HG03432 (cell line): ENCODE results near the gene NCOA1.
"Not testable (repeated sequence)": the region's sequence is repeated elsewhere in the genome, so short reads cannot be mapped to it uniquely, and the experiment has no call there.

Experiments
- ATAC-seq: cut with Tn5 transposase; IDR thresholded peaks from one replicate; pipeline ENCODE4 v1.9.1; 2021; ENCODE audit warnings: mild to moderate bottlenecking, moderate library complexity; ENCODE audit not compliant: unreplicated experiment

Gene NCOA1

DNA sequence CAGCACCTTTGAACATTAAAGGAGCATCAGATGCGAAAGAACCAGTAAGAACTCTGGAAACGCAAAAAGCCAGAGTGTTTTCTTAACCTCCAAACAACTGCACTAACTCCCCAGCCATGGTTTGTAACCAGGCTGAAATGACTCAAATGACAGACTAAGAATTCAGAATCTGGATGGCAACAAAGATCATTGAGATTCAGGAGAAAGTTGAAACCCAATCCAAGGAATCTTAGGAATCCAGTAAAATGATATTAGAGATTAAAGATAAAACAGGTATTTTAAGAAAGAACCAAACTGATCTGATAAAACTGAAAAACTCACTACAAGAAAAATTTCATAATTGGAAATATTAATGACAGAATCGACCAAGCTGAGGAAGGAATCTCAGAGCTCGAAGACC is 185.4 kb downstream of the NCOA1 start:
- ATAC-seq: no peak

DNA sequence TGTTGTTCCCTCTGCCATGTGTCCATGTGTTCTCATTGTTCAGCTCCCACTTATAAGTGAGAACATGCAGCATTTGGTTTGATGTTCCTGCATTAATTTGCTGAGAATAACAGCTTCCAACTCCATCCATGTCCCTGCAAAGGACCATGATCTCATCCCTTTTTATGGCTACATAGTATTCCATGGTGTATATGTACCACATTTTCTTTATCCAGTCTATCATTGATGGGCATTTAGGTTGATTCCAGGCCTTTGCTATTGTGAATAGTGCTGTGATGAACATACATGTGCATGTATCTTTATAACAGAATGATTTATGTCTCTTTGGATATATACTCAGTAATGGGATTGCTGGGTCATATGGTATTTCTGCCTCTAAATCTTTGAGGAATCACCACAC is 187.0 kb downstream of the NCOA1 start:
- ATAC-seq: not testable (repeated sequence)

DNA sequence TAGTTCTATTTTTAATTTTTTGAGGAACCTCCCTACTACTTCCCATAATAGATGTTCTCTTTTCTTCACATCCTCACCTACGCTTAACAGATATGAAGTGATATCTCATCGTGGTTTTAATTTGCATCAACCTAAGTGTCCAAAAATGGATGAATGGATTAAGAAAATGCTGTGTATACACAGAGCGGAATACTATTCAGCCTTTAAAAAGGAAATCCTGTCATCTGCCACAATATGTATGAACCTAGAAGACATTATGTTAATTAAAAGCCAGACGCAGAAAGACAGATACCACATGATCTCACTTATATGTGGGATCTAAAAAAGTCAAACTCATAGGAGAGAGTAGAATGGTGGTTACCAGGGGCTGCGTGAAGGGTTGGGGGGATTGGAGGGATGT is 189.1 kb downstream of the NCOA1 start:
- no peak for ATAC-seq

DNA sequence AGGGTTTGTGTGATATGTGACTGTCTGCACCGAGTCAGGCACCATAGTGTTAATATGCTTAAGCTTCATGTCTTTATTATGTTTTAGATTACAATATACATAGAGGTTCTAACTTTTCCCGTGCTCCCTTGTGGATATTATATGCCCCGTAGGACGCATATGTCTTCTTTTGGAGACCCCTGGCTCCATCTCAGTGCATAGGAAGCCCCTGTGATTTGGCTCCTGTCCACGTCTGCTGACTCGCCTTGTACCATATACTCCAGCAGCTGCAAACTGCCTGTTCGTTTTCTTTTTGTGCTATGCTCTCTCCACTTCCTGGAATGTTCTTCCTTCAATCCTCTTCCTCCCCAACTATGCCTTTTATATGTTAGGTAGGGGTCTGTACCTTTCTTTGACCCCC is 191.2 kb downstream of the NCOA1 start:
- no peak for ATAC-seq

DNA sequence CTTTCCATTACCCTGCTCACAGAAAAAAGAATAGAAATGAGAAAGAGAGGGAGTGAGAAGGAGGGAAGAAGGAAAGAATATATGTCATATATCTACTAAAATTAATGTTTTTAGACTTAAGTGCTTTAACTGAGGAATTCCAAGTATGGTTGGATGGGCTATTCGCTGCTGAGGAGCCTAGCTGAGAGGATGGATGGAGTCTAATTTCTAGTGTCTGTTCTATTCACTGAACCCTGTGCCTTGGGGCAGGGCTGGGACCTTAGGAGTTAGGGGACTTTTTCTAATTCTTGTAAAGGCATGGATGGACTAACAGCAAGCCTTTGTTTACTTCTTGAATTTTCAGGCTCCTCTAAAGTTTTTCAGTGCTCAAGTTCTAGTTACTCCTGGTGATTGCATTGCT is 192.4 kb downstream of the NCOA1 start:
- no peak for ATAC-seq

DNA sequence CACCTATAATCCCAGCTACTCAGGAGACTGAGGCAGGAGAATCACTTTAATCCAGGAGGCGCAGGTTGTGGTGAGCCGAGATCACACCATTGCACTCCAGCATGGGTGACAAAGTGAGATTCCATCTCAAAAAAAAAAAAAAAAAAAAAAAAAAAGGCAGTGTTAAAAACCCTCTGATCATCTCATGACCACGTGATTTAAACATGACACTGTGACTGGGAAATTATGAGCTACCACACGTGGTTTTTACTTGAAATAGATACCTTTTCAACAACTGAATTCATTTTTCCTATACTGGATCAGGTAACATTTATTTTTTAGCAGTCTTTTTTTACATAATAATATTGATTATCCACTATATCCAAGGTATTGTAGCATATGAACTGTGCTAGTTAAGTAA is 199.5 kb downstream of the NCOA1 start:
- no peak for ATAC-seq

DNA sequence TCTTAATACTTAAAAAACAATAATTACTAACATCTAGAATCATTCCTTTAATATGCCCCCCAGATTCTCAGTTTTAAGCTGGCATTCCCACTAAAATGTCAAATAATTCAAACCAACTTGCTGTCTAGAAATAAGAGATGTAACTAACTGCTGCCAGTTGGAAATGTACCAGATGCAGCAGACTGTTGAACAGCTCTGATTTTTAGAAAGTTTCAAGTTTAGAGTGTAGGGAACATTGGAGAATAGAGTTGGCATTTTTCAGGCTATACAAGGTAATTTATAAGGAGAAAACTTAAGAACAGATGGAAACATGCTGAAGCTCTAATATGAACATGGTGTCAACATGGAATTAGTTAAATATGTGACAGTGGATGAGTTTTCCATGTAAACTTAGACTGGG is 200.8 kb downstream of the NCOA1 start:
- ATAC-seq: no peak

DNA sequence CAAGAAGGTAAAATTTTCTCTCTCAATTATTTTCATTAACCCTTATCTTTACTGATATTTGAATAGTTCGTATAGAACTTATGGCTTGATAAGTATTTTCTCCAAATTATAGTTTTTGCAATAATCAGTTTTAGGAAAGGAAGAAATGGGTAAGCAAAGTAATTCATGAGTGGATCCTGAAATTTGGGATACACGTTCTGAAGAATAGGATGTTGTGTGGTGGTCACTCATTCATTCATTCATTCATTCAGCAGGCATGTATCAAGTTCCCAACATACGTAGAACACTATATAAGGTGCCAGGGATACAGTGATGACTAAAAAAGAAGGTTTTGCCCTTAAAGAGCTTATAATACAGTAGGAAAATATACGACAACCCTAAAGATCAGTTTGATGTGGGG is 206.7 kb downstream of the NCOA1 start:
- ATAC-seq: no peak

DNA sequence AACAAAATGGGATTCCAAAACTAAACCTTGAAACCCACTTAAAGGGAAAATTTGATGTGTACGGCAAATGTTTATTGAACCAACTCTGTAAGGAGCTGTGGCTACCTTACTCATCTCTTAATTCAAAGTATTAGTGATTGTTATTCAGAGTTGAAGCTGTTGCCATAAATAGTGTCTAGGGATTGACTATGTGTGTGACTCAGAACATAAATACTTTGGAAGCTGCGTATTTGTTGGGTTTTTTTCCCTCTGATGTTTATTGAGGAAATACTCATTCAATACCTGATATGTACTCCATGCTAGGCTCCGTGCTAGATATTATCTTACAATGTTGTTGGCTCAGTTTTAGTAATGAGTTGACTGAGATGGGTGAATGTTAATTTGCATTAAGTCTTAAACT is 211.7 kb downstream of the NCOA1 start:
- no peak for ATAC-seq

DNA sequence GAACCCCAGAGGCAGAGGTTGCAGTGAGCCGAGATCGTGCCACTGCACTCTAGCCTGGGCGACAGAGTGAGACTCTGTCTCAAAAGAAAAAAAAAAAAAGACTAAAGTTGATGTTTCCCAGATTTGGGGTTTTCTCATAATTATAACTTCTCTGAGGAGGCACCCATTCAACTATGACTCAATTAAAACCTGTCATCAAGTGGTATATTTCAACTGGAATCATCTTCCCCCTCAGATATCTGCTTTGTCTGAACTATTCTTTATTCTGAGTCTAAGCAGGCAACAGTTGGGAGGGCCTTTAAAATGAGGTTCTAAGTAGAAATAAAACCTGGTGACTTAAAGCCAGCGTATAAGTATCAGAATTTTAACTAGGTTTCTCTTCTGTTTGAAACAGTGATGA is 213.6 kb downstream of the NCOA1 start:
- no peak for ATAC-seq

DNA sequence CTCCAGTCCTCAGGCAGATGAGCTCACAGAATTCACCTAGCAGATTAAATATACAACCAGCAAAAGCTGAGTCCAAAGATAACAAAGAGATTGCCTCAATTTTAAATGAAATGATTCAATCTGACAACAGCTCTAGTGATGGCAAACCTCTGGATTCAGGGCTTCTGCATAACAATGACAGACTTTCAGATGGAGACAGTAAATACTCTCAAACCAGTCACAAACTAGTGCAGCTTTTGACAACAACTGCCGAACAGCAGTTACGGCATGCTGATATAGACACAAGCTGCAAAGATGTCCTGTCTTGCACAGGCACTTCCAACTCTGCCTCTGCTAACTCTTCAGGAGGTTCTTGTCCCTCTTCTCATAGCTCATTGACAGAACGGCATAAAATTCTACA is 216.1 kb downstream of the NCOA1 start:
- ATAC-seq: no peak

DNA sequence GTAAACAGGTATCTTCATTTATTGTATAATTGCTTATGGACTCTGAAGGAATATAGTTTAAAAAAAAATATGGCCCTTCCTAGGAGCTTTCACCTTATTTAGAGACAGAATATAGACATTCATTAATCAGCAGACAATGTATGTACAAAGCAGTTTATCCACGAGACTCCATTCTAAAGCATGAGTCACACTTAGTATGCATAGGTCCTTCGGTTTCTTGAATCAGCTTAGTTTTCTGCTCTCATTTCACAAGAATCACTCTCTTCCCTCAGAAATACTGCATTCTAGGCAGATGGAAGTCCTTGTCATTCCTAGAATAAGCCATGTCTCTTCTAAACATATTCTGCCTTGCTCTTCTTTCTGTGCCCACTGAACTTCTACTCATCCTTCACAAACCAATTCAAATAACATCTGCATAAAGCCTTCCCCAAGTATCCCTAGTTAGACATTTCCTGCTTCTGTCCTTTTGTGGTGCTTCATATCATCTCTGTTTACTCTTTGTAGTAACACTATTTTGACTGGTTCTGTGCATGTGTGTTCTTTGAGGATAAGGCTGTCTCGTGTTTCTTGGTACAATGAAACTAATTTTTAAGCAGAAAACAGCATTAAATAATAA is 217.6 kb downstream of the NCOA1 start:
- ATAC-seq: no peak

DNA sequence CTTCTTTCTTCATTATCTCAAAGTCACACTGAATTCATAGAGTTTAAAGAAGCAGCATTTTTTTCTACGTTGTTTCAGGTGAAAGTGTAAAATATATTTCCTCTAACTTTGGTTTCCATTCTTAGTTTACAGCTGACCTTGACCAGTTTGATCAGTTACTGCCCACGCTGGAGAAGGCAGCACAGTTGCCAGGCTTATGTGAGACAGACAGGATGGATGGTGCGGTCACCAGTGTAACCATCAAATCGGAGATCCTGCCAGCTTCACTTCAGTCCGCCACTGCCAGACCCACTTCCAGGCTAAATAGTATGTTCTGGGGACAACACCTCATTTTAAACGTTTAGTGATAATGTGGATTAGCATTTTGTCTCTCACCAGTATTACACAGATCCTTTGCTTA is 219.8 kb downstream of the NCOA1 start:
- no peak for ATAC-seq

DNA sequence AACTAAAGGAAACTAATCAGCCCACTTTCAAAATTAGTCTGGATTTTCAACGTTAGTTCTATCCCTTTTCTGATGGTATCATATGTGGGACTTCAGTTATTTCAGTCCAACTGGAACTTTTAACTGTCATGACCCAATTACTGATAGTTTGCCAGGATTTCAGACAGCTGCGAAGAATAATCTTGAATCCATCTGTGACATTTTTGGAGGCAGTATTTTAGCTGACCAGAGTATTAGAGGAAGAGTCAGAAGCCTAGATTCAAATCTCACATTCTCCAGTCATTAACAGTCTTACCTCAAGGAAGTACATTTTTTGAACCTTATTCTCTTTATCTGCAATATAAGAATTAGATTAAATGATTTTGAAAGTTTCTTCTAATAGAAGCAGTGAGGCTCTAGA is 220.8 kb downstream of the NCOA1 start:
- no peak for ATAC-seq

DNA sequence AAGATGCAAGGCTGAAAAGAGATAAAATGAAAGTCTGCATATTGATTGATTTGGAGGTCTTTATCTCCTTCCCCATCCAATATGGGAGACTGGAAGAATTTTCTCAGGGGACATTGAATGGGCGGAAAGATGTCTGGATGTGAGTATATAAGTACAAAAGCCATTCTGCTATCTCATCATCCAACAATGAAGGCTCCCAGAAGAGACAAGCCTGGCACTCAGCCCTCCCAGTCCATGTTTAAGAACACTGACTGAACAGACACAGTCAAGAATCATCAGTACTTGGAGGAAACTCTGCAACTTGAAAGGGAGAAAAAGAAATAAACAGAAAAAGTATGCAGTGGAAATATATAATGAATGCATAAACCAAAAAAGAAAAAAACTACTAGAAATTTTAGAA is 221.2 kb downstream of the NCOA1 start:
- ATAC-seq: no peak

DNA sequence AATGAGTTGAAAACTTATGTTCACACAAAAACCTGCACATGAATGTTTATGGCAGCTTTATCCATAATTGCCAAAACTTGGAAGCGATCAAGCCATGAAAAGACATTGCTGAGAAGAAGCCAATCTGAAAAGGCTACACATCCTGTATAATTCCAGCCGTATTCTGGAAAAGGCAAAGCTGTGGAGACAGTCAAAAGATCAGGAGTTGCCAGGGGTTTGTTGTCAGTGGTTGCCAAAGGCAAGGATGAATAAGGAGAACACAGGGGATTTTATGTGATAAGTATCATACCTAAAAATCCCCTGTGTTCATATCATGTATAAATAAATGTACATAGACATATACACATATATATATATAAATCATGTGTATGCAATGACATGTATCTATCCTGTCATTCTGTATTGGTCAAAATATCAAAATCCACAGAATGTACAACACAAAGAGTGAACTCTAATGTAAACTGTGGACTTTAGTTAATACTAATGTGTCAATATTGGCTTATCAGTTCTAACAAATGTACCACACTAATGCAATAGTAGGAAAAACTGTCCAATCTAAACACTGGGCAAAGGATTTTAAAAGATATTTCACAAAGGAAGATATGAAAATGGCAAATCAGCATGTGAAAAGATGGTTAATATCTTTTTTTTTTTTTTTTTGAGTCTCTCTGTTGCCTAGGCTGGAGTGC is 226.4 kb downstream of the NCOA1 start:
- ATAC-seq: no peak

DNA sequence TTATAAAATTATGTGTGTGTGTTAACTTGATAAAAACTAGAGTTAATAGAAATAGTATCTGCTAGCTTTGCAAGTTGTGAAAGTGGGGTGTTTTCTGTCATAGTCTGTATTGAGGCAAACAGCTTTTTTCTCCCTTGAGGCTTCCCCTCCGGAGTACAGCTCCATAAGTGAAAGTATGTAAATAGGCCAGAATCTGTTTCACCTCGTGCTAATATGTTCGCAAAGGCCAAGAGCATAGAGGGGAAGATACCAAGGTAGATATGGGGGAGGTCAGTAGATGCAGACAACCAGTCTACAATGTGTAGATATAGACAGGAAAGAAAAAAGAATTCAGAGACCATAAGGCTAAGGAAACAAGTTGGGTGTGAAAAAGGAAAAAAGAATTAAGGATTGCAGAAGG is 229.3 kb downstream of the NCOA1 start:
- ATAC-seq: peak; percentile 86

DNA sequence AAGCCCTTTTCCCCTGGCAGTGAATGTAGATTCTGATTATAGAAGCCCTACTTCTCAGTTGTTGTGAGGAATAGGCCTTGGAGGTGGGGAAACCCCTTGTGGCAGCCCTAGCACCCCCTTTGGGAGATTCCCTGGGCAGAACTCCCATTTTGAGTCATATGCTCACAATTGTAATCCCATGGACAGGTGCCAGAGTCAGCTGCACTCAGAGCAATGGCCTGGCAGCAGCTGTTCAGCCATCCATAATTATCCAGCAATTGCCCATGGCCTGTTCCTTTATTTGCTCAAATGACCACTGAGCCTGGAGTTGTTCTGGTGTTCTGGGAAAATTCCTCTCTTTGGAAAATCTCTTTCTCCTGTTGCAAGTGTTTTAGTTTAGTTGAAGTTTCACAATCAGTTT is 230.4 kb downstream of the NCOA1 start:
- peak; percentile 50 for ATAC-seq

DNA sequence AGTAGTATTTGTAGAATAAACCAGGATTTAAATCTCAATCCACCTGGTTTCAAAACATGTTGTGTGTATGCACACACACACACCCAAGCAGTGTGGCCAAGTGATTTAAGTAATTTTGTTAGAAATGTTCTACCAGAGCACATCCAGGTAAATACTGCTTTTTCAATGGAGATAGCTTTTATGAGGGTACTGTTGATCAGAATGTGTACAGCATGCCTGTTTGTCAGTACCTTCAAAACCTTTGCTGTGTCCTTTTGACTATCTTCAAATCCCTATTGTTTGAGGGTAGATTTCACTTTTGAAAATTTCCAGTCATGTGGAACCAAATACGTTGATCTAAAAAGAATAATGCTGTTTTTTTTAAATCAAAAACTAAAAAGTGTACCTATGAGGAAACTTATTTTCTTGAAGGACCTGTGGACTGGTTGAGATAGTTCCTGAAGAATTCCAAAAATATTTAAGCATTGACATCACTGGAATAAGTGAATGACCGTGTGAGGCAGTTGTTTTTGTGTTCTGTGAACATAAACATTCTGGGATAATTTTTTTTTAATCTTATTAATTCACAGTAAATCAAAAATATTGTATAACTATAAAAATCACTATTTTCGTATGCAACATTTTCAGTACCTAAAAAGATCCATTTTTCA is 231.2 kb downstream of the NCOA1 start:
- no peak for ATAC-seq

DNA sequence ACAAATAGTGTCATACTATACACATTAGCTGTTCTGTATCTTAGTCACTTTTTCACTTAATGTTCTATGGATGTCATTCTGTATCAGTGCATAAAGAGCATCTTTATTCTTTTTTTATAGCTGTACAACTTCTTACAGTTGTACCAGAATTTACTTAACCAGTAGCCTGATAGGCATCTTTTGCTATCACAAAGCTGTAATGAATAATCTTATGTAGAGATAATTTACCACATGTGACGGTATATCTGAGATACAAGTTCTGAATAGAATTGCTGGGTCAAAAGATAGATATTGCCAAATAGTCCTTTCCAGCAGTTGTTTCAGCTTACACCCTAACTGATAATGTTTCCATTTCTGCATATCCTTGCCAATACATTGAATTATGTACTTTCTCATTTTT is 232.1 kb downstream of the NCOA1 start:
- no peak for ATAC-seq

DNA sequence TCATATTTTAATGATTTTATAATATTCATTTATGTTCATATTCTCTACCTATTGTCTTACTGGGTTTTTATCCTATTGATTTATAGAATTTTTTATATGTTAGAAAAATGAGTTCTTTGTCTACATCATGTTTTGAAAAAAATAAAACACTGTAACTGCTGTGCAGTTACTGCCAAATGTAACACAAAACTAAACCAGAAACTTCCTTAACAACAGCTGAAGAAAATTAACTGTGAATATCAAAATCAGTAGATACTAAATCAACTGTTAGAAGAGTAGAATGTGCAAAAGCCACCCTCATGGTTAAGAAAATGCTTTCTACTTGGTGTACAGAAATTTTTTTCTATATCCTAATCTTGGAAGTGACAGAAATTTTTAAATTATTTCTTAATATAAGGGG is 232.6 kb downstream of the NCOA1 start:
- no peak for ATAC-seq

DNA sequence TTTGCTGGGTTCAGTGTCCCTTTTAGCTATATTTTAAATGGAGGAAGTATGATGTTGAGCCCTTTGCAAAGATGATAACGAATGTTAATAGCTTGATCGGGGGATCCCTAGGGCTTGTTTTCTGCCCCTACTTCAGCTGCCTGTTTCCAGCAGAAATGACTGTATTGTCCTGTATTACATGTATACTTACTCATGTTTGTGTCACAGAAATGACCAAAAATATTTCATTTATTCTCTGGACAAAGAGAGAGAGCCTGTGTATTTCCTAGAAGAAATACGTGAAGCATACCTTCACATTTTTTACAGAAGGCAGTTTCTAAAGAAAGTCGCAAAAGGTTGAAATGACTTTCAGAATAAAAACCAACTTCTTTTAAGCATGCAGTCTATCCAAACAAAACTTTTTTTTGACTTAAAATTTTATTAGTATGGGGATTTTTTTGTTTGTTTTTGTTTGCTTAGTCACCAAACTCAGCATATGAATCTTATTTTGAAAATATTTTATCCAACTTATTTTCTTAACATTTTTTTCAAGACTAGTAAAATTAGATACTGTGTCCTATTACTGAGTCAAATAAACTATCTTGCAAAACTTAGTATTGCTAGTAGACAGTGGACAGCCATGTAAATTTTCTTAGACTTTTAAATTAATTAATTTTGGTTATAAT is 233.2 kb downstream of the NCOA1 start:
- ATAC-seq: no peak
